ENCODE results near the gene BGLAP. TPM values are rescaled to one million over a fixed set of nuclear protein-coding genes. Genes with fewer than 3 reads are reported as not detected.

The BGLAP gene
- total RNA-seq, 1 experiment from 2014 or later: 2.3 TPM

GRCh38 chr1:156270314-156270713 lies 28.3 kb downstream of the BGLAP start (continued):
- TF ChIP-seq ARID4B (CRISPR knock-in tag; IDR thresholded peaks at IDR 0.05; ENCODE audit: borderline replicate concordance): no peak
- TF ChIP-seq E2F4 (CRISPR knock-in tag; IDR thresholded peaks at IDR 0.05; ENCODE audit: borderline replicate concordance, low read depth): no peak
- no peak for TF ChIP-seq NR2C2 (CRISPR knock-in tag; IDR thresholded peaks at IDR 0.05)
- no peak for TF ChIP-seq IRF2 (CRISPR knock-in tag; IDR thresholded peaks at IDR 0.05; ENCODE audit: borderline replicate concordance, low read depth)
- TF ChIP-seq TP53 (CRISPR knock-in tag; IDR thresholded peaks at IDR 0.05): no peak

- TF ChIP-seq AR (CRISPR knock-in tag; IDR thresholded peaks at IDR 0.05) (no peak), SOX15 (CRISPR knock-in tag; IDR thresholded peaks at IDR 0.05) (no peak), OVOL2 (CRISPR knock-in tag; IDR thresholded peaks at IDR 0.05; ENCODE audit: borderline replicate concordance) (no peak), ZNF532 (CRISPR knock-in tag; IDR thresholded peaks at IDR 0.05; ENCODE audit: borderline replicate concordance) (no peak), ATF1 (CRISPR knock-in tag; IDR thresholded peaks at IDR 0.05) (no peak), NR2C2 (CRISPR knock-in tag; IDR thresholded peaks at IDR 0.05) (no peak), SMAD3 (CRISPR knock-in tag; IDR thresholded peaks at IDR 0.05; ENCODE audit: borderline replicate concordance) (no peak), IRF1 (CRISPR knock-in tag; IDR thresholded peaks at IDR 0.05) (no peak), TP53 (CRISPR knock-in tag; IDR thresholded peaks at IDR 0.05) (no peak), IRF2 (CRISPR knock-in tag; IDR thresholded peaks at IDR 0.05; ENCODE audit: borderline replicate concordance, low read depth) (no peak), SP1 (CRISPR knock-in tag; conservative IDR thresholded peaks at IDR 0.05) (no peak), KAT7 (CRISPR knock-in tag; IDR thresholded peaks at IDR 0.05; ENCODE audit: borderline replicate concordance) (no peak), CBFB (CRISPR knock-in tag; IDR thresholded peaks at IDR 0.05; ENCODE audit: low read depth) (no peak), TEAD4 (CRISPR knock-in tag; IDR thresholded peaks at IDR 0.05) (no peak)
- TF ChIP-seq, protein P1, sequence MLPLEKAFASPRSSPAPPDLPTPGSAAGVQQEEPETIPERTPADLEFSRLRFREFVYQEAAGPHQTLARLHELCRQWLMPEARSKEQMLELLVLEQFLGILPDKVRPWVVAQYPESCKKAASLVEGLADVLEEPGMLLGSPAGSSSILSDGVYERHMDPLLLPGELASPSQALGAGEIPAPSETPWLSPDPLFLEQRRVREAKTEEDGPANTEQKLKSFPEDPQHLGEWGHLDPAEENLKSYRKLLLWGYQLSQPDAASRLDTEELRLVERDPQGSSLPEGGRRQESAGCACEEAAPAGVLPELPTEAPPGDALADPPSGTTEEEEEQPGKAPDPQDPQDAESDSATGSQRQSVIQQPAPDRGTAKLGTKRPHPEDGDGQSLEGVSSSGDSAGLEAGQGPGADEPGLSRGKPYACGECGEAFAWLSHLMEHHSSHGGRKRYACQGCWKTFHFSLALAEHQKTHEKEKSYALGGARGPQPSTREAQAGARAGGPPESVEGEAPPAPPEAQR (CRISPR knock-in tag; IDR thresholded peaks at IDR 0.05): no peak
- TF ChIP-seq, protein P2, sequence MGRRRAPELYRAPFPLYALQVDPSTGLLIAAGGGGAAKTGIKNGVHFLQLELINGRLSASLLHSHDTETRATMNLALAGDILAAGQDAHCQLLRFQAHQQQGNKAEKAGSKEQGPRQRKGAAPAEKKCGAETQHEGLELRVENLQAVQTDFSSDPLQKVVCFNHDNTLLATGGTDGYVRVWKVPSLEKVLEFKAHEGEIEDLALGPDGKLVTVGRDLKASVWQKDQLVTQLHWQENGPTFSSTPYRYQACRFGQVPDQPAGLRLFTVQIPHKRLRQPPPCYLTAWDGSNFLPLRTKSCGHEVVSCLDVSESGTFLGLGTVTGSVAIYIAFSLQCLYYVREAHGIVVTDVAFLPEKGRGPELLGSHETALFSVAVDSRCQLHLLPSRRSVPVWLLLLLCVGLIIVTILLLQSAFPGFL (CRISPR knock-in tag; IDR thresholded peaks at IDR 0.05; ENCODE audit: borderline replicate concordance): no peak
- ChIA-PET POLR2A (no interaction called here), CTCF (no interaction called here)
- peaks cover 71% of the 10 kb centered on the region for H3K36me3 Mint-ChIP-seq
- DNase-seq (ENCODE audit: low spot score) (no peak), ATAC-seq (no peak)
- H3K27me3 Mint-ChIP-seq (ENCODE audit: low read depth): no peaks in the 10 kb centered on the region
- H3K4me1 Mint-ChIP-seq: peaks cover 7% of the 10 kb centered on the region
- H3K27ac Mint-ChIP-seq: no peak overlapping the region
- no peak overlapping the region for H3K4me3 Mint-ChIP-seq
- no peaks in the 10 kb centered on the region for H3K9me3 Mint-ChIP-seq
Observed at GRCh38 chr1:156276532-156276931, 34.5 kb downstream of the BGLAP start.

Data from WTC11 (cell line).